ENCODE results near the gene MBNL3.

DNA sequence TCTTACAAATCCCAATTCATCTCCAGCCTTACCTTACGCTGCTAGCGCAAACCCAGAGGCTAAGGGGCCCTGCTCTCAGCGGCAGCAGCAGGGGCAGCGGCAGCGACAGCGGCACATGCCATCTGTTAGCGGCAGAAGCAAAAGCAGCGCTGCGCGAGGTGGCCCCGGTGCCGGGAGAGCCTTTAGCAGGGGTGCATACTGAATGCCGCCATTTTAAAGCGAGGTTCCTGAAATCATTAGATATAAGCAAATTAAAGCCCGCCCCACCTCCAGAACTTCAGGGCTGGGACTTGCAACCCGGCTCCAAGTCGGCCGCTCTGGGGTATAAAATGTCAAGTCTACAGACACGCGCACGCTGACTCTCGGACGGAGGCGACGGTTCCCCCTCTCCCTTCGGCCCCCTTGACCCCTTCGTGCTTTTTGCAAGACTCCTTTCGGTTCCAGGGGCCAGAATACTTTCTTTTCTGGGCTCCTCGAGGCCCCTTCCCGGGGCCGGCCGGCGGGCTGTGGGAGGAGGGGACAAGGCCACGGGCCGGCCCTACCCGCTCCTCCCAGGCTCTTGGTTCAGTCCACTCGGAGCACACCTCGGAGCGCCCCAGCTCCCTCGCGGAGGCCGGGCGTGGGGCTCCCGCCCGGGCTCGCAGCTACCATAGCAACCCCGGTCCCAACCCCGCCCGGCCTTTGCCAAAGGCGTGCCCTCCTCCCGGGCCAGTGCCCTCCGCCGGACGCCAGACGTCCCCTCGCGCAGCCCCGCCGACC, at the start of gene MBNL3:
- TF ChIP-seq, protein P1, sequence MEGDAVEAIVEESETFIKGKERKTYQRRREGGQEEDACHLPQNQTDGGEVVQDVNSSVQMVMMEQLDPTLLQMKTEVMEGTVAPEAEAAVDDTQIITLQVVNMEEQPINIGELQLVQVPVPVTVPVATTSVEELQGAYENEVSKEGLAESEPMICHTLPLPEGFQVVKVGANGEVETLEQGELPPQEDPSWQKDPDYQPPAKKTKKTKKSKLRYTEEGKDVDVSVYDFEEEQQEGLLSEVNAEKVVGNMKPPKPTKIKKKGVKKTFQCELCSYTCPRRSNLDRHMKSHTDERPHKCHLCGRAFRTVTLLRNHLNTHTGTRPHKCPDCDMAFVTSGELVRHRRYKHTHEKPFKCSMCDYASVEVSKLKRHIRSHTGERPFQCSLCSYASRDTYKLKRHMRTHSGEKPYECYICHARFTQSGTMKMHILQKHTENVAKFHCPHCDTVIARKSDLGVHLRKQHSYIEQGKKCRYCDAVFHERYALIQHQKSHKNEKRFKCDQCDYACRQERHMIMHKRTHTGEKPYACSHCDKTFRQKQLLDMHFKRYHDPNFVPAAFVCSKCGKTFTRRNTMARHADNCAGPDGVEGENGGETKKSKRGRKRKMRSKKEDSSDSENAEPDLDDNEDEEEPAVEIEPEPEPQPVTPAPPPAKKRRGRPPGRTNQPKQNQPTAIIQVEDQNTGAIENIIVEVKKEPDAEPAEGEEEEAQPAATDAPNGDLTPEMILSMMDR (IDR thresholded peaks at IDR 0.05; ENCODE audit: extremely low read depth in 1 of 2, insufficient read depth in 1 of 2, low read depth in 1 of 2, low read length in 2 of 2) = no peak
- TF ChIP-seq FOS (IDR thresholded peaks at IDR 0.05; ENCODE audit: borderline replicate concordance, insufficient read depth, low read length) = no peak
- no peak for TF ChIP-seq EZH2 (IDR thresholded peaks at IDR 0.05; ENCODE audit: borderline replicate concordance, low read depth, low read length, severe bottlenecking)
- no peak for TF ChIP-seq POLR2A (IDR thresholded peaks at IDR 0.05; ENCODE audit: low read depth, low read length)
- no peak for TF ChIP-seq POLR2AphosphoS5 (IDR thresholded peaks at IDR 0.05; ENCODE audit: insufficient read depth, low read depth, low read length)
- TF ChIP-seq JUN (IDR thresholded peaks at IDR 0.05; ENCODE audit: borderline replicate concordance, insufficient read depth, insufficient read length, low read depth) = no peak
- no peak for TF ChIP-seq GATA2 (IDR thresholded peaks at IDR 0.05; ENCODE audit: insufficient read depth, insufficient read length, low read depth, low read length)
- no peak for TF ChIP-seq MAX (IDR thresholded peaks at IDR 0.05; ENCODE audit: insufficient read depth, insufficient read length)
- no peak for TF ChIP-seq MYC (IDR thresholded peaks at IDR 0.05; ENCODE audit: low read depth, low read length)
